OCI-M2 (cell line): ENCODE results near the gene ARF3.
"Not testable (repeated sequence)": the region's sequence is repeated elsewhere in the genome, so short reads cannot be mapped to it uniquely, and the experiment has no call there.

Experiments
- DNase-seq: peaks from one replicate; lab custom pipeline; 2025; ENCODE audit not compliant: unreplicated experiment; lab: John Stamatoyannopoulos, UW

ARF3 gene

GRCh38 chr12:48932878-48933277 lies 24.4 kb downstream of the ARF3 start:
- DNase-seq = no peak

GRCh38 chr12:48930475-48930874 lies 26.8 kb downstream of the ARF3 start:
- DNase-seq = no peak

GRCh38 chr12:48929551-48929950 lies 27.7 kb downstream of the ARF3 start:
- no peak for DNase-seq

- DNase-seq = no peak
These were observed 30.0 kb downstream of the ARF3 start for GRCh38 chr12:48927261-48927660.

GRCh38 chr12:48925304-48926011 lies 31.8 kb downstream of the ARF3 start, which contains the start of gene FKBP11:
FKBP11 (minus strand) TSS chr12:48925492; CDS start chr12:48925428, 64 bp downstream.
- no peak for DNase-seq

GRCh38 chr12:48924617-48925303 lies 32.5 kb downstream of the ARF3 start:
- DNase-seq = no peak

GRCh38 chr12:48923117-48923516 lies 34.2 kb downstream of the ARF3 start:
- DNase-seq = no peak

- DNase-seq = no peak
These were observed 39.3 kb downstream of the ARF3 start for GRCh38 chr12:48917857-48918537.

GRCh38 chr12:48910196-48910595 lies 47.1 kb downstream of the ARF3 start:
- no peak for DNase-seq

- not testable (repeated sequence) for DNase-seq
These were observed 47.6 kb downstream of the ARF3 start for GRCh38 chr12:48909698-48910097.

- no peak for DNase-seq
These were observed 50.0 kb downstream of the ARF3 start for GRCh38 chr12:48907245-48907644.

GRCh38 chr12:48903982-48904411 lies 53.3 kb downstream of the ARF3 start:
- DNase-seq = no peak

GRCh38 chr12:48903363-48903981 lies 53.8 kb downstream of the ARF3 start:
- no peak for DNase-seq

GRCh38 chr12:48901278-48901677 lies 56.0 kb downstream of the ARF3 start:
- no peak for DNase-seq

GRCh38 chr12:48899651-48900050 lies 57.6 kb downstream of the ARF3 start:
- DNase-seq = no peak

GRCh38 chr12:48894271-48894670 lies 63.0 kb downstream of the ARF3 start:
- DNase-seq = no peak

- peak; percentile 33 for DNase-seq
These were observed 66.4 kb downstream of the ARF3 start for GRCh38 chr12:48890657-48891418.

- no peak for DNase-seq
These were observed 67.6 kb downstream of the ARF3 start for GRCh38 chr12:48889679-48890078.
